T-cell (primary cell): Measurements from ENCODE around the gene NPBWR2. TPM values are rescaled to one million over a fixed set of nuclear protein-coding genes. Genes with fewer than 3 reads are reported as not detected.
"Not testable (repeated sequence)": the region's sequence is repeated elsewhere in the genome, so short reads cannot be mapped to it uniquely, and the experiment has no call there.

Experiments used
- ATAC-seq, 4 experiments: fragments of 200-7000 bp in 3 of 4; fragments of 150-1000 bp in 1 of 4; cut with Tn5 transposase; replicated peaks in 1 of 4; 1 replicate in 3 of 4; 2 replicates in 1 of 4; pipeline ENCODE4 v1.10.0; 2021; ENCODE audit warnings: moderate library complexity in 3 of 4, mild to moderate bottlenecking in 2 of 4, moderate number of reproducible peaks in 1 of 4
- CTCF ChIA-PET, 2 donors: fragments of 300-600 bp; sonication (Branson Sonifier 250); formaldehyde crosslinking; loops; one replicate each; lab custom pipeline; 2022; ENCODE audit warnings: antibody characterized with exemption in 2 of 2; lab: Charles Lee
- POLR2A ChIA-PET, 2 donors: fragments of 300-600 bp; sonication (Branson Sonifier 250); formaldehyde crosslinking; loops; one replicate each; lab custom pipeline; 2022; ENCODE audit warnings: antibody characterized with exemption in 2 of 2; lab: Charles Lee
- DNase-seq, 35 experiments: peaks; one replicate each; pipeline versions ENCODE4 v3.0.0 to v3.0.0-alpha.2; 2013 to 2023
- H3K27ac ChIP-seq: one replicate; pipeline ENCODE4 v1.5.1; 2013; ENCODE audit warnings: low read length
- H3K27me3 ChIP-seq, 2 experiments: replicated peaks in 1 of 2; 1 replicate in 1 of 2; 2 replicates in 1 of 2; pipeline versions ENCODE4 v1.6.1 to v1.7.0; 2013; ENCODE audit warnings: low read length in 1 of 2, mixed read lengths in 1 of 2; ENCODE audit not compliant: control insufficient read depth in 2 of 2, insufficient read depth in 2 of 2; ENCODE audit errors: extremely low read depth in 1 of 2
- H3K36me3 ChIP-seq, 2 donors: 1 replicate in 1 of 2; 2 replicates in 1 of 2; pipeline versions ENCODE4 v1.6.1 to v1.7.0; 2013; ENCODE audit warnings: low read length in 1 of 2; ENCODE audit not compliant: control insufficient read depth in 2 of 2, insufficient read depth in 1 of 2; ENCODE audit errors: extremely low read depth in 1 of 2
- H3K4me1 ChIP-seq, 2 experiments: 1 replicate in 1 of 2; 2 replicates in 1 of 2; pipeline versions ENCODE4 v1.6.1 to v1.7.0; 2013; ENCODE audit warnings: low read length in 2 of 2, mixed read lengths in 1 of 2; ENCODE audit not compliant: insufficient read depth in 2 of 2, control insufficient read depth in 1 of 2; ENCODE audit errors: extremely low read depth in 1 of 2
- H3K4me3 ChIP-seq, 2 donors: 1 replicate in 1 of 2; 2 replicates in 1 of 2; pipeline versions ENCODE4 v1.5.1 to v1.7.0; 2013; ENCODE audit warnings: mild to moderate bottlenecking in 2 of 2, low read length in 1 of 2, moderate library complexity in 1 of 2; ENCODE audit not compliant: control insufficient read depth in 1 of 2; ENCODE audit errors: extremely low read depth in 1 of 2
- H3K9me3 ChIP-seq: 2 replicates; pipeline ENCODE4 v1.7.0; 2013
- H3K27ac Mint-ChIP-seq, 2 donors: one replicate each; pipeline ENCODE4 v1.8.0; 2020 to 2021; ENCODE audit warnings: mild to moderate bottlenecking in 2 of 2, mixed read lengths in 2 of 2
- H3K27me3 Mint-ChIP-seq, 2 donors: one replicate each; pipeline ENCODE4 v1.8.0; 2021 to 2022; ENCODE audit warnings: mixed read lengths in 2 of 2
- H3K36me3 Mint-ChIP-seq: one replicate; pipeline ENCODE4 v1.8.0; 2021; ENCODE audit warnings: mixed read lengths
- H3K4me1 Mint-ChIP-seq, 3 donors: one replicate each; pipeline ENCODE4 v1.8.0; 2020 to 2022; ENCODE audit warnings: mixed read lengths in 3 of 3, mild to moderate bottlenecking in 1 of 3
- H3K4me3 Mint-ChIP-seq, 3 donors: one replicate each; pipeline ENCODE4 v1.8.0; 2020 to 2022; ENCODE audit warnings: mild to moderate bottlenecking in 3 of 3, mixed read lengths in 3 of 3, moderate library complexity in 3 of 3
- H3K9me3 Mint-ChIP-seq, 3 donors: one replicate each; pipeline ENCODE4 v1.8.0; 2020 to 2022; ENCODE audit warnings: mixed read lengths in 3 of 3
- WGBS: methylation state at CpG from one replicate; pipeline ENCODE4 v1.1.5; 2013; ENCODE audit warnings: missing lambda C conversion rate; ENCODE audit not compliant: insufficient coverage; 5-methylcytosine and 5-hydroxymethylcytosine counted together
- total RNA-seq, 35 experiments: library from RNA in 6 of 35; stranded (reverse) in 6 of 35; fragments of 120-200 nt in 1 of 35; gene quantifications; one replicate each; pipeline versions ENCODE4 v1.2.1 to v1.2.4 and lab custom pipeline; 2013 to 2026

NPBWR2 gene
- total RNA-seq, 5 donors from 2014 or later (not counting 1 experiment from before 2014, with no cell fraction given): not detected

DNA sequence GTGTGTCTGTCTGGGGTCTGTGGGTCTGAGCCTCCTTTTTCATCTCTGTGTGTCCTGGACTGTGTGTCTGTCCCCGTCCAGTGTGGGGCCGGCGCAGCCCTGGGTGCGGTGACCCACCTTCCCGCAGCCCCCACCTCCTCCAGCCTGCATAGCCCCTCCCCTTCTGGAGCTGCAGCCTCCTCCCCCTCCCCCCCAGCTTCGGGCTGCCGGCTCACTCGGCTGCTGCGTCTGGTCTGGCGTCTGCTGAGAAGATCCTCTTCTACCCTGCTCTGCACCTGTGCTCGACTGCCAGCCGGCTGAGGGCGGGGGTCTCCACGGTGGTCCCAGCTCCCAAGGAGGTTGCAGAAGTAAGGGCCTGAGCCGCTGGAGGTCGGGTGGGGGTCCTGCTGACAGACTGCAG, 15.6 kb downstream of the NPBWR2 start:
- ATAC-seq (no peak), DNase-seq (no peak)
- WGBS: 52% methylated on average over 9 of the region's 16 CpGs
- Histone ChIP-seq H3K36me3 (peaks cover 0 to 5% of the 10 kb centered on the region in 2 donors), H3K9me3 (no peaks in the 10 kb centered on the region), H3K27ac (no peak overlapping the region), H3K27me3 (peaks cover 0 to 22% of the 10 kb centered on the region in 2 experiments), H3K4me1 (peaks cover 4 to 10% of the 10 kb centered on the region in 2 experiments), H3K4me3 (no peak overlapping the region)
- CTCF ChIA-PET: no interaction called here
- Mint-ChIP-seq H3K27ac (no peak overlapping the region), H3K4me3 (no peak overlapping the region), H3K9me3 (peaks cover 0 to 3% (median 2%) of the 10 kb centered on the region in 3 donors), H3K36me3 (peaks cover 2% of the 10 kb centered on the region), H3K27me3 (peaks cover 0 to 2% of the 10 kb centered on the region in 2 donors), H3K4me1 (peaks cover 6 to 12% (median 8%) of the 10 kb centered on the region in 3 donors)
- POLR2A ChIA-PET: no interaction called here

DNA sequence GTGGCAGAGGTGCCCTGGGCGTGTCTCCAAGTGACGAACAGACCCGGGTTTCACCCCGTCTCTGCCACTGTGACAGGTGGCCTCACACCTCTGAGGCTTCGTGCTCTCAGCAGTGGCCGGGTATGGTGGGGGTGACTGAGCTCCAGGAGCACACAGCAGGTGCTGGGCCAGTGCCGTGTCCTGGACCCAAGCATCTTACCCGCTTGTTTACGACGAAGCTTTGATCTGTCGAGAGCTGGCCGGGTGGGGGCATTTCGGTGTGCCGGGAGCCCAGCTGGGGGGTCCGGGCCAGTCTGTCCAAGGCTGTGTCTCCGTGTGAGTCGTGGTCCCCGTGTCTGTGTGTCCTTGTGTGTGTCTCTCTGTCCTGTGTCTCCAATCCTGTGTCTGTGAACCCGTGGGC, 16.0 kb downstream of the NPBWR2 start:
- H3K27ac Mint-ChIP-seq: no peak overlapping the region
- no peak for ATAC-seq
- POLR2A ChIA-PET: no interaction called here

DNA sequence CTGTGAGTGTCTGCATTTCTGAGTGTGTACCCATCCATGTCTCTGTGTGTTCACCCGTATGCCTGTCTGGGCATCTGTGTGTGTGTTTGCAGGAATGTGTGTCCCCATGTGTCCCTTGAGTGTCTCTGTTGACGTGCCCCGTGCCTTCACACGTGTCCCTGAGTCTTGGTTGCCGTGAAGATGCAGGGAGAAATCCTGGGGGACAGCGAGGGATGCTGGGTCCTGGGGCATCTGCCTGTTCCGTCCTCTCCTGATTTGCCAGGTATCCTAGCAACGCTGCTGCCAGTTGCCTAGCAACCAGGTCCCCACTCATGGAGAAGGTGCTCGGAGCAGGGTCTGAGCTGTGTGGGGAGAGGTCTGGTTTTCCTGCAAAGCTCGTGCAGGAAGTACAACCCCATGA, 17.2 kb downstream of the NPBWR2 start:
- peaks cover 0 to 10% of the 10 kb centered on the region in 2 experiments for H3K4me1 ChIP-seq
- POLR2A ChIA-PET: no interaction called here
- H3K27ac Mint-ChIP-seq: no peak overlapping the region
- ATAC-seq: no peak
- peaks cover 0 to 2% (median 0%) of the 10 kb centered on the region in 3 donors for H3K9me3 Mint-ChIP-seq
- H3K36me3 Mint-ChIP-seq: no peaks in the 10 kb centered on the region
- no peak overlapping the region for H3K4me3 Mint-ChIP-seq
- no peaks in the 10 kb centered on the region for H3K36me3 ChIP-seq
- no peak overlapping the region for H3K4me3 ChIP-seq
- CTCF ChIA-PET: no interaction called here
- WGBS: 84% methylated on average over 9 of the region's 10 CpGs
- no peak for DNase-seq
- peaks cover 0 to 3% of the 10 kb centered on the region in 2 donors for H3K27me3 Mint-ChIP-seq
- H3K27ac ChIP-seq: no peak overlapping the region
- H3K9me3 ChIP-seq: no peaks in the 10 kb centered on the region
- peaks cover 0 to 27% of the 10 kb centered on the region in 2 experiments for H3K27me3 ChIP-seq
- peaks cover 6 to 8% (median 8%) of the 10 kb centered on the region in 3 donors for H3K4me1 Mint-ChIP-seq

More for the DNA sequence above, 16.0 kb downstream of the NPBWR2 start:
- no peaks in the 10 kb centered on the region for H3K36me3 Mint-ChIP-seq
- Histone ChIP-seq H3K27me3 (peaks cover 0 to 22% of the 10 kb centered on the region in 2 experiments), H3K36me3 (peaks cover 0 to 5% of the 10 kb centered on the region in 2 donors), H3K27ac (no peak overlapping the region), H3K4me3 (no peak overlapping the region), H3K4me1 (peaks cover 4 to 10% of the 10 kb centered on the region in 2 experiments), H3K9me3 (no peaks in the 10 kb centered on the region)
- H3K27me3 Mint-ChIP-seq: peaks cover 0 to 2% of the 10 kb centered on the region in 2 donors
- WGBS: 88% methylated on average over 19 of the region's 19 CpGs
- no peak overlapping the region for H3K4me3 Mint-ChIP-seq
- peaks cover 6 to 9% (median 8%) of the 10 kb centered on the region in 3 donors for H3K4me1 Mint-ChIP-seq
- no peak for DNase-seq
- H3K9me3 Mint-ChIP-seq: peaks cover 0 to 2% (median 0%) of the 10 kb centered on the region in 3 donors
- CTCF ChIA-PET: no interaction called here

DNA sequence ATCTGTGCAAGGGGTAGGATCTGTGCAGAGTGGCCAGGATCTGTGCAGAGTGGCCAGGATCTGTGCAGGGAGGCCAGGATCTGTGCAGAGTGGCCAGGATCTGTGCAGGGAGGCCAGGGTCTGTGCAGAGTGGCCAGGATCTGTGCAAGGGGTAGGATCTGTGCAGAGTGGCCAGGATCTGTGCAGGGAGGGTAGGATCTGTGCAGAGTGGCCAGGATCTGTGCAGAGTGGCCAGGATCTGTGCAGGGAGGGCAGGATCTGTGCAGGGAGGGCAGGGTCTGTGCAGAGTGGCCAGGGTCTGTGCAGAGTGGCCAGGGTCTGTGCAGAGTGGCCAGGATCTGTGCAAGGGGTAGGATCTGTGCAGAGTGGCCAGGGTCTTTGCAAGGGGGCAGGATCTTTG, 18.8 kb downstream of the NPBWR2 start:
- H3K27ac ChIP-seq, H3K4me3 ChIP-seq, H3K9me3 ChIP-seq, POLR2A ChIA-PET, H3K4me3 Mint-ChIP-seq, DNase-seq, H3K27me3 Mint-ChIP-seq, H3K27ac Mint-ChIP-seq, H3K36me3 Mint-ChIP-seq, H3K9me3 Mint-ChIP-seq, ATAC-seq, H3K36me3 ChIP-seq, CTCF ChIA-PET: not testable (repeated sequence)
- H3K4me1 Mint-ChIP-seq: peaks cover 10 to 14% (median 13%) of the 10 kb centered on the region in 3 donors
- Histone ChIP-seq H3K4me1 (peaks cover 9 to 12% of the 10 kb centered on the region in 2 experiments), H3K27me3 (peaks cover 0 to 38% of the 10 kb centered on the region in 2 experiments)

DNA sequence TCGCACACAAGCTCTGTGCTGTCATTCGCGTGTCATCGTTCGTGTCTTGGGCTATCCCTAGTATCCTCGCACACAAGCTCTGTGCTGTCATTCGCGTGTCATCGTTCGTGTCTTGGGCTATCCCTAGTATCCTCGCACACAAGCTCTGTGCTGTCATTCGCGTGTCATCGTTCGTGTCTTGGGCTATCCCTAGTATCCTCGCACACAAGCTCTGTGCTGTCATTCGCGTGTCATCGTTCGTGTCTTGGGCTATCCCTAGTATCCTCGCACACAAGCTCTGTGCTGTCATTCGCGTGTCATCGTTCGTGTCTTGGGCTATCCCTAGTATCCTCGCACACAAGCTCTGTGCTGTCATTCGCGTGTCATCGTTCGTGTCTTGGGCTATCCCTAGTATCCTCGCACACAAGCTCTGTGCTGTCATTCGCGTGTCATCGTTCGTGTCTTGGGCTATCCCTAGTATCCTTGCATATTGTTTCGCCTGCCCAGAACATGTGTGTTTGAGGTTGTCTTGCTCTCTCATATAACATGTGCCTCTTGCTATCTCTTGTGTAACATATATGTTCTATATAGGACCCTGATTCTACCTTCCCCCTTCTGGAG, 20.0 kb downstream of the NPBWR2 start:
- peaks cover 0 to 42% of the 10 kb centered on the region in 2 experiments for H3K27me3 ChIP-seq
- H3K9me3 ChIP-seq, H3K36me3 ChIP-seq, H3K36me3 Mint-ChIP-seq, DNase-seq, H3K9me3 Mint-ChIP-seq, H3K4me3 Mint-ChIP-seq, H3K27ac Mint-ChIP-seq, CTCF ChIA-PET, POLR2A ChIA-PET, ATAC-seq, H3K4me3 ChIP-seq, H3K27me3 Mint-ChIP-seq, H3K27ac ChIP-seq: not testable (repeated sequence)
- no CpG with 5 or more reads among the region's 36 CpGs for WGBS
- H3K4me1 ChIP-seq: peaks cover 13 to 20% of the 10 kb centered on the region in 2 experiments
- H3K4me1 Mint-ChIP-seq: peaks cover 14 to 19% (median 19%) of the 10 kb centered on the region in 3 donors

DNA sequence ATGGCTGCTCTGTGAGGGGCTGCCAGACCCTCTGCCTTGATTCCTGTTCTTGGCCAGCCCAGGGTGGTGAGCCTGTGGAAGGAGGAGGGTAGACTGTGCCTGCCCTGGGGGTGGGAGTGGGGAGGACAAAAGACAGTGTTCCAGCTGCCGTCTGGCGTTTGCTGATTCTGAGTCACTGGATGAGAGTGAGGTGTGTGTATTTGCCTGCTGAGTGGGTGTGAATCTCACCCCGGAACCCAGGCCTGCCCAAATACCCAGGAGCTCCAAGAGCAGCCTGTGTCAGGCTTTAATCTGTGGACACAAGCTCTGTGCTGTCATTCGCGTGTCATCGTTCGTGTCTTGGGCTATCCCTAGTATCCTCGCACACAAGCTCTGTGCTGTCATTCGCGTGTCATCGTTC, 20.6 kb downstream of the NPBWR2 start:
- peaks cover 0 to 8% of the 10 kb centered on the region in 2 donors for H3K27me3 Mint-ChIP-seq
- DNase-seq (no peak), ATAC-seq (no peak)
- Histone ChIP-seq H3K36me3 (no peaks in the 10 kb centered on the region), H3K27ac (no peak overlapping the region), H3K27me3 (peaks cover 0 to 41% of the 10 kb centered on the region in 2 experiments), H3K4me1 (peaks cover 12 to 25% of the 10 kb centered on the region in 2 experiments), H3K4me3 (no peak overlapping the region), H3K9me3 (no peaks in the 10 kb centered on the region)
- no peak overlapping the region for H3K27ac Mint-ChIP-seq
- H3K4me3 Mint-ChIP-seq: no peak overlapping the region
- ChIA-PET CTCF (no interaction called here), POLR2A (no interaction called here)
- H3K36me3 Mint-ChIP-seq: no peaks in the 10 kb centered on the region
- H3K4me1 Mint-ChIP-seq: peaks cover 16 to 22% (median 20%) of the 10 kb centered on the region in 3 donors
- H3K9me3 Mint-ChIP-seq: peaks cover 0 to 2% (median 0%) of the 10 kb centered on the region in 3 donors
- 79% methylated on average over 3 of the region's 11 CpGs for WGBS
